HepG2 (cell line): ENCODE results near the gene MGMT. TPM values are rescaled to one million over a fixed set of nuclear protein-coding genes. Genes with fewer than 3 reads are reported as not detected.

ENCODE experiments used
- ATAC-seq: fragments of 200-7000 bp; cut with Tn5 transposase; 3 replicates; pipeline ENCODE4 v1.9.1; 2020; ENCODE audit warnings: mild to moderate bottlenecking, moderate library complexity
- BruUV-seq: library from RNA; stranded (reverse); fragments of 400-500 nt; replicated peaks from 2 replicates; lab custom pipeline; 2021; lab: Mats Ljungman, UMichigan
- CTCF ChIA-PET: fragments of 300-600 bp; formaldehyde crosslinking; extraction: SDS; loops from one replicate; lab custom pipeline; 2021; ENCODE audit warnings: low total read pairs, inconsistent platforms, low intra/inter-chr PET ratio; lab: Yijun Ruan, JAX
- POLR2A ChIA-PET: fragments of 350-600 bp; sonication (Branson Sonifier 250); formaldehyde crosslinking; loops from one replicate; lab custom pipeline; 2020; ENCODE audit warnings: antibody characterized with exemption, inconsistent platforms; lab: Yijun Ruan, JAX
- DNase-seq: peaks from one replicate; pipeline ENCODE4 v3.0.0-alpha.2; 2015; ENCODE audit warnings: low spot score
- FAIRE-seq: peaks from 3 replicates; lab custom pipeline; 2011; peaks lifted over from hg19 to GRCh38; lab: Jason Lieb, UNC
- H2AFZ ChIP-seq: one replicate; pipeline ENCODE4 v1.6.1; 2011; ENCODE audit warnings: low read length, inconsistent platforms
- H3K27ac ChIP-seq: fragments of 300-600 bp; 3 replicates; pipeline ENCODE4 v1.8.0; 2011; ENCODE audit warnings: mixed run types, mild to moderate bottlenecking, mixed read lengths, low read length, inconsistent platforms; ENCODE audit not compliant: insufficient read depth; ENCODE audit errors: extremely low read length
- H3K27me3 ChIP-seq, 2 experiments: fragments of 200-600 bp in 1 of 2; 2 replicates in 1 of 2; 3 replicates in 1 of 2; pipeline versions ENCODE4 v1.6.0 to v1.8.0; 2011; ENCODE audit warnings: low read length in 2 of 2, mild to moderate bottlenecking in 2 of 2, moderate library complexity in 2 of 2, inconsistent platforms in 1 of 2; ENCODE audit not compliant: insufficient read depth in 2 of 2, control insufficient read depth in 1 of 2
- H3K36me3 ChIP-seq, 2 experiments: fragments of 200-600 bp in 1 of 2; replicated peaks in 1 of 2; 2 replicates in 1 of 2; 3 replicates in 1 of 2; pipeline versions ENCODE4 v1.5.1 to v1.8.0; 2011; ENCODE audit warnings: low read length in 2 of 2, inconsistent platforms in 1 of 2; ENCODE audit not compliant: insufficient read depth in 2 of 2, control insufficient read depth in 1 of 2
- H3K4me1 ChIP-seq: 2 replicates; pipeline ENCODE4 v1.5.1; 2012; ENCODE audit warnings: low read length, inconsistent platforms; ENCODE audit not compliant: insufficient read depth
- H3K4me2 ChIP-seq: 2 replicates; pipeline ENCODE4 v1.6.0; 2011; ENCODE audit warnings: low read depth, low read length, inconsistent platforms
- H3K4me3 ChIP-seq, 3 experiments: fragments of 200-600 bp in 1 of 3; sonication (generic), shearing (Covaris generic) in 1 of 3; replicated peaks in 1 of 3; 2 replicates each; pipeline ENCODE4 v1.5.1; 2011 to 2016; ENCODE audit warnings: low read length in 3 of 3, inconsistent platforms in 2 of 3, low read depth in 2 of 3, mild to moderate bottlenecking in 2 of 3, control low read depth in 1 of 3, mixed read lengths in 1 of 3; ENCODE audit not compliant: insufficient read depth in 1 of 3
- H3K79me2 ChIP-seq: one replicate; pipeline ENCODE4 v1.6.1; 2011; ENCODE audit warnings: low read length, inconsistent platforms; ENCODE audit not compliant: insufficient read depth
- H3K9ac ChIP-seq: 2 replicates; pipeline ENCODE4 v1.6.0; 2011; ENCODE audit warnings: mild to moderate bottlenecking, low read depth, low read length, inconsistent platforms; ENCODE audit not compliant: insufficient read depth
- H3K9me3 ChIP-seq: 2 replicates; pipeline ENCODE4 v1.5.1; 2012; ENCODE audit warnings: mild to moderate bottlenecking, low read length
- H4K20me1 ChIP-seq: 2 replicates; pipeline ENCODE4 v1.6.0; 2011; ENCODE audit warnings: inconsistent platforms, mild to moderate bottlenecking, low read length, moderate library complexity; ENCODE audit not compliant: insufficient read depth
- CTCF ChIP-seq: sonication (generic); formaldehyde crosslinking; IDR thresholded peaks from 2 replicates; pipeline ENCODE4 v1.5.0; 2020; ENCODE audit warnings: mild to moderate bottlenecking, missing genetic modification reagents, moderate library complexity
- MXD3 ChIP-seq: IDR thresholded peaks from 2 replicates; pipeline ENCODE4 v1.6.1; 2016; ENCODE audit warnings: mild to moderate bottlenecking, missing biosample characterization, missing genetic modification reagents
- RAD21 ChIP-seq: fragments of 450-650 bp; formaldehyde crosslinking; IDR thresholded peaks from 2 replicates; pipeline ENCODE4 v1.5.0; 2020; ENCODE audit warnings: mild to moderate bottlenecking
- SMC3 ChIP-seq: IDR thresholded peaks from 2 replicates; pipeline ENCODE4 v1.6.1; 2011; ENCODE audit warnings: low read length, improper control_type of control experiment
- STAG1 ChIP-seq: sonication (generic); formaldehyde crosslinking; IDR thresholded peaks from 2 replicates; pipeline ENCODE4 v1.4.0; 2020; ENCODE audit warnings: missing genetic modification reagents
- TEAD2 ChIP-seq: sonication (generic); formaldehyde crosslinking; IDR thresholded peaks from 2 replicates; pipeline ENCODE4 v1.9.0; 2021; ENCODE audit warnings: missing genetic modification reagents
- ZFP36L1 ChIP-seq: sonication (generic); formaldehyde crosslinking; IDR thresholded peaks from 2 replicates; pipeline ENCODE4 v1.8.0; 2022; ENCODE audit warnings: mild to moderate bottlenecking, missing genetic modification reagents, moderate library complexity
- ZNF432 ChIP-seq: sonication (generic); formaldehyde crosslinking; IDR thresholded peaks from 2 replicates; pipeline ENCODE4 v1.5.0; 2020; ENCODE audit warnings: missing genetic modification reagents, mild to moderate bottlenecking, borderline replicate concordance
- WGBS: methylation state at CpG from one replicate; pipeline ENCODE4 v1.1.6; 2017; ENCODE audit warnings: low lambda C conversion rate; 5-methylcytosine and 5-hydroxymethylcytosine counted together
- in situ Hi-C: cut with HindIII; loops from 2 replicates; pipeline ENCODE4 v1.10.0; 2017; ENCODE audit warnings: low pct_unique_long_range_greater_than_20kb; ENCODE audit not compliant: extremely low pct_ligation_motif_present
- intact Hi-C: fragments of 100-400 bp; cut with micrococcal nuclease; formaldehyde crosslinking; loops from one replicate; pipeline ENCODE4 v1.10.0; 2022; ENCODE audit not compliant: unreplicated experiment
- polyA plus RNA-seq, 8 experiments: library from polyadenylated mRNA; depleted of rRNA in 3 of 8; stranded (reverse) in 7 of 8; unstranded in 1 of 8; fragments of >200 nt; fragmentation: Illumina TruSeq in 4 of 8; extraction: Trizol in 4 of 8; gene quantifications; 2 replicates each; pipeline versions ENCODE4 v1.2.1 to v1.2.3, GENCODE V29; 2011 to 2016; ENCODE audit warnings: low read depth in 4 of 8, missing spikeins in 1 of 8, mixed read lengths in 1 of 8; ENCODE audit not compliant: insufficient read depth in 1 of 8
- total RNA-seq, 5 experiments: library from RNA; depleted of rRNA; stranded (reverse); fragments of >200 nt; fragmentation: Illumina TruSeq; extraction: Trizol; gene quantifications; 2 replicates each; pipeline ENCODE4 v1.2.3, GENCODE V29; 2016; ENCODE audit warnings: low read depth in 1 of 5

MGMT gene
- total and polyA plus RNA-seq, 2 of the 13 experiments (the other 11 are each of a cell fraction or from before 2014, with no cell fraction given) = 12.0 to 19.5 TPM

- Histone ChIP-seq H3K4me3 (no peak overlapping the region), H3K27me3 (no peaks in the 10 kb centered on the region), H3K36me3 (no peaks in the 10 kb centered on the region), H4K20me1 (no peaks in the 10 kb centered on the region)
- intact Hi-C loops (no loop called here), in situ Hi-C loops (no loop called here)
- POLR2A ChIA-PET = no interaction called here
- no peak for FAIRE-seq
- no TSS peak for BruUV-seq
- peak; percentile 18 for DNase-seq
- CTCF ChIA-PET = interaction anchor here (1.4 kb wide), 1 partner anchor 627 kb away, joined by 3 read pairs; no protein-coding TSS in a partner anchor
- no peak for TF ChIP-seq TEAD2 (CRISPR knock-in tag)
- TF ChIP-seq ZFP36L1 (CRISPR knock-in tag) = no peak
- TF ChIP-seq CTCF = peak; percentile 36; the same call in 1 of the 2 replicates
- peak; percentile 53; the same call in 1 of the 2 replicates for TF ChIP-seq SMC3
- no peak for TF ChIP-seq MXD3 (CRISPR knock-in tag)
- no peak for TF ChIP-seq ZNF432
- TF ChIP-seq RAD21 (CRISPR knock-in tag) = peak; percentile 27; the same call in 1 of the 2 replicates
- peak; percentile 70 for TF ChIP-seq STAG1 (CRISPR knock-in tag)
- TF ChIP-seq, all 625 proteins: peak for 4
- no peak overlapping the region for H3K9ac ChIP-seq
- H3K27ac ChIP-seq = no peak overlapping the region
- H3K4me2 ChIP-seq = no peak overlapping the region
- peak; percentile 65 for ATAC-seq
- no peaks in the 10 kb centered on the region for H3K9me3 ChIP-seq
- no peaks in the 10 kb centered on the region for H3K4me1 ChIP-seq
- no peaks in the 10 kb centered on the region for H3K79me2 ChIP-seq
- 71% methylated on average over 7 of the region's 9 CpGs for WGBS
- H2AFZ ChIP-seq = no peak overlapping the region
Measured at GRCh38 chr10:129658376-129659072, 191.5 kb downstream of the MGMT start.
